SU-DHL-6 (cell line): Measurements from ENCODE around the gene GPR161.

Experiments used
- H2AFZ ChIP-seq: fragments of 200-600 bp; sonication (generic); 2 replicates; pipeline ENCODE4 v1.6.1; 2014; ENCODE audit warnings: low read depth, mild to moderate bottlenecking, moderate library complexity, mixed read lengths, antibody characterized with exemption, low read length; ENCODE audit not compliant: severe bottlenecking
- H3F3A ChIP-seq: fragments of 200-600 bp; shearing (Covaris generic); 2 replicates; pipeline ENCODE4 v1.6.0; 2016; ENCODE audit warnings: antibody characterized with exemption, mild to moderate bottlenecking; ENCODE audit not compliant: insufficient read depth
- H3K27ac ChIP-seq: fragments of 200-600 bp; sonication (generic); 2 replicates; pipeline ENCODE4 v1.5.1; 2016; ENCODE audit warnings: low read depth, mild to moderate bottlenecking, low read length, moderate library complexity, mixed read lengths
- H3K27me3 ChIP-seq: fragments of 200-600 bp; sonication (generic), shearing (Covaris generic); 2 replicates; pipeline ENCODE4 v1.6.0; 2014; ENCODE audit warnings: mild to moderate bottlenecking, low read length
- H3K36me3 ChIP-seq: fragments of 200-600 bp; sonication (generic); 2 replicates; pipeline ENCODE4 v1.6.1; 2014; ENCODE audit warnings: mild to moderate bottlenecking, low read length, mixed read lengths
- H3K4me2 ChIP-seq: fragments of 300-600, 200-600 bp; shearing (Covaris generic), sonication (generic); 2 replicates; pipeline ENCODE4 v1.6.0; 2014; ENCODE audit warnings: low read length, low read depth, mild to moderate bottlenecking; ENCODE audit not compliant: poor library complexity, severe bottlenecking
- H3K4me3 ChIP-seq: fragments of 200-600 bp; sonication (generic); 2 replicates; pipeline ENCODE4 v1.5.1; 2014; ENCODE audit warnings: antibody characterized with exemption, low read length, mild to moderate bottlenecking, mixed read lengths; ENCODE audit not compliant: insufficient read depth, poor library complexity, severe bottlenecking
- H3K79me2 ChIP-seq: fragments of 200-600 bp; sonication (generic); 2 replicates; pipeline ENCODE4 v1.6.1; 2014; ENCODE audit warnings: mild to moderate bottlenecking, low read length, moderate library complexity; ENCODE audit not compliant: insufficient read depth
- H3K9ac ChIP-seq: fragments of 200-600 bp; sonication (generic); 2 replicates; pipeline ENCODE4 v1.7.0; 2014; ENCODE audit warnings: mild to moderate bottlenecking, low read length
- H3K9me2 ChIP-seq: fragments of 200-600 bp; sonication (generic); replicated peaks from 2 replicates; pipeline ENCODE4 v1.6.1; 2014; ENCODE audit warnings: low read length; ENCODE audit not compliant: insufficient read depth
- H3K9me3 ChIP-seq: fragments of 200-600 bp; sonication (generic); 2 replicates; pipeline ENCODE4 v1.6.1; 2014; ENCODE audit warnings: low read length, mixed read lengths; ENCODE audit not compliant: insufficient read depth
- H4K20me1 ChIP-seq: fragments of 200-600 bp; sonication (generic); 2 replicates; pipeline ENCODE4 v1.6.1; 2014; ENCODE audit warnings: low read depth, mild to moderate bottlenecking, antibody characterized with exemption, low read length, moderate library complexity, mixed read lengths
- CTCF ChIP-seq: fragments of 200-600 bp; sonication (generic); IDR thresholded peaks from one replicate; pipeline ENCODE4 v1.5.1; 2017; ENCODE audit warnings: antibody characterized with exemption, mild to moderate bottlenecking, low read length, moderate library complexity; ENCODE audit not compliant: insufficient read depth, poor library complexity, severe bottlenecking
- EZH2phosphoT487 ChIP-seq: fragments of 200-600 bp; sonication (generic), shearing (Covaris generic); conservative IDR thresholded peaks from 2 replicates; pipeline ENCODE4 v1.6.1; 2018; ENCODE audit warnings: mild to moderate bottlenecking, antibody characterized with exemption, low read length, moderate library complexity, mixed read lengths

GPR161 gene

GRCh38 chr1:168151935-168152334 lies 15.2 kb upstream of the GPR161 start:
- Histone ChIP-seq H3F3A (no peaks in the 10 kb centered on the region), H3K4me2 (no peak overlapping the region), H3K4me3 (no peak overlapping the region), H4K20me1 (no peaks in the 10 kb centered on the region), H2AFZ (no peak overlapping the region), H3K9me2 (no peaks in the 10 kb centered on the region), H3K27me3 (no peaks in the 10 kb centered on the region), H3K36me3 (no peaks in the 10 kb centered on the region), H3K9ac (no peak overlapping the region), H3K79me2 (no peaks in the 10 kb centered on the region), H3K27ac (no peak overlapping the region), H3K9me3 (no peaks in the 10 kb centered on the region)
- TF ChIP-seq CTCF (no peak), EZH2phosphoT487 (no peak)

- Histone ChIP-seq H3K36me3 (no peaks in the 10 kb centered on the region), H3K9me3 (no peaks in the 10 kb centered on the region), H3K79me2 (no peaks in the 10 kb centered on the region), H3K9me2 (no peaks in the 10 kb centered on the region), H3K27ac (no peak overlapping the region), H3F3A (no peaks in the 10 kb centered on the region), H3K9ac (no peak overlapping the region), H3K27me3 (no peaks in the 10 kb centered on the region), H4K20me1 (no peaks in the 10 kb centered on the region), H2AFZ (no peak overlapping the region), H3K4me3 (no peak overlapping the region), H3K4me2 (no peak overlapping the region)
- TF ChIP-seq EZH2phosphoT487: no peak
- no peak for TF ChIP-seq CTCF
These were observed 13.6 kb upstream of the GPR161 start for GRCh38 chr1:168150283-168150682.

GRCh38 chr1:168148916-168149315 lies 12.2 kb upstream of the GPR161 start:
- Histone ChIP-seq H3K4me2 (no peak overlapping the region), H4K20me1 (no peaks in the 10 kb centered on the region), H3K36me3 (no peaks in the 10 kb centered on the region), H3K79me2 (no peaks in the 10 kb centered on the region), H3K27me3 (no peaks in the 10 kb centered on the region), H3F3A (no peaks in the 10 kb centered on the region), H3K9me3 (no peaks in the 10 kb centered on the region), H3K27ac (no peak overlapping the region), H2AFZ (no peak overlapping the region), H3K9ac (no peak overlapping the region), H3K4me3 (no peak overlapping the region), H3K9me2 (no peaks in the 10 kb centered on the region)
- TF ChIP-seq CTCF (no peak), EZH2phosphoT487 (no peak)
